HG03520 (cell line): Measurements from ENCODE around the gene CTSA.
"Not testable (repeated sequence)": the region's sequence is repeated elsewhere in the genome, so short reads cannot be mapped to it uniquely, and the experiment has no call there.

Source experiments
- ATAC-seq: cut with Tn5 transposase; IDR thresholded peaks from one replicate; pipeline ENCODE4 v1.9.1; 2021; ENCODE audit warnings: mild to moderate bottlenecking, moderate library complexity; ENCODE audit not compliant: unreplicated experiment

CTSA gene

DNA sequence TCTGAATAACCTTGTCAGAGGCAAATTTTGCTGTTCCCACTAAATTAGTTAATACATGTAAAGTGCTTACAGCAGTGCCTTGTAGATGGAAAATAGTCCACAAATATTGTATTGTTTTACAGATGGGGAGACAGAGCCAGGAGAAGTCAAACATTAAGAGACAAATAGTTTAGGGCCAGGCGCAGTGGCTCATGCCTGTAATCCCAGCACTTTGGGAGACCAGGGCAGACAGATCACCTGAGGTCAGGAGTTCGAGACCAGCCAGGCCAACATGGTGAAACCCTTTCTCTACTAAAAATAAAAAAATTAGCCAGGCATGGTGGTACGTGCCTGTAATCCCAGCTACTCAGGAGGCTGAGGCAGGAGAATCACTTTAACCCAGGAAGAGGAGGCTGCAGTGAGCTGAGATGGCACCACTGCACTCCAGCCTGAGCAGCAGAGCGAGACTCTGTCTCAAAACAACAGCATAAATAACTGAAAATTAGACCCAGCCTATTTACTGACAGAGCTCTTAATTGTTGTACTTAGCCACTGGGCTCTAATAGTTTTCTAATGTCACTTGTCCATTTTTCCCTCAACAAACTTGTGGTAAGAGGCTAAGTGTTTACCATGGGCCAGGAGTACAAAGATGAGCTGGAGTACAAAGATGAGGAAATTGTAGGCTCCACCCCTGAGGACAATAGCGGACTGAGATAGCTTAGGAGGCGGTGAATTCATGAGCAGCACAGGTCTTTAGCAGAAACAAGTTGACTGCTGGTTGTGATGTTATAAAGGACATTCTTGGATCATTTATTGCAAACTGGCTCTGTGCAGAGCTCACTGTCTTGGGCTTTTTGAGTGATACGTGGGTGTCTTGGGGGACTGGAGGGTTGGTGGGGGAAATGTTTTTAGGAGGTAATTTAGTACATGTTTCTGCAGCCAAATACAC lies 27.3 kb upstream of the CTSA start:
- no peak for ATAC-seq

DNA sequence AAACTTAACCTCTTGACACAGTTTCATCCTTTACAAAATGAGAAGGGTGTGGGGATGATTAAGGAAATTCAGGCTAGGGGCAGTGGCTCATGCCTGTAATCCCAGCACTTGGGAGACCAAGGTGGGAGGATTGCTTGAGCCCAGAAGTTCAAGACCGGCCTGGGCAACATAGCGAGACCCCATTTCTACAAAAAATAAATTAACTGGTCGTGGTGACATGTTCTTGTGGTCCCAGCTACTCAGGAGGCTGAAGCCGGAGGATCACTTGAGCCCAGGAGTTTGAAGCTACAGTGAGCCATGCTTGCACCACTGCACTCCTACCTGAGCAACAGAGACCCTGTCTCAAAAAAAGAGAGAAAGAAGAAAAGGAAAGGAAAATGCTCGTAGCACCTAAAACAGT lies 24.7 kb upstream of the CTSA start:
- no peak for ATAC-seq

DNA sequence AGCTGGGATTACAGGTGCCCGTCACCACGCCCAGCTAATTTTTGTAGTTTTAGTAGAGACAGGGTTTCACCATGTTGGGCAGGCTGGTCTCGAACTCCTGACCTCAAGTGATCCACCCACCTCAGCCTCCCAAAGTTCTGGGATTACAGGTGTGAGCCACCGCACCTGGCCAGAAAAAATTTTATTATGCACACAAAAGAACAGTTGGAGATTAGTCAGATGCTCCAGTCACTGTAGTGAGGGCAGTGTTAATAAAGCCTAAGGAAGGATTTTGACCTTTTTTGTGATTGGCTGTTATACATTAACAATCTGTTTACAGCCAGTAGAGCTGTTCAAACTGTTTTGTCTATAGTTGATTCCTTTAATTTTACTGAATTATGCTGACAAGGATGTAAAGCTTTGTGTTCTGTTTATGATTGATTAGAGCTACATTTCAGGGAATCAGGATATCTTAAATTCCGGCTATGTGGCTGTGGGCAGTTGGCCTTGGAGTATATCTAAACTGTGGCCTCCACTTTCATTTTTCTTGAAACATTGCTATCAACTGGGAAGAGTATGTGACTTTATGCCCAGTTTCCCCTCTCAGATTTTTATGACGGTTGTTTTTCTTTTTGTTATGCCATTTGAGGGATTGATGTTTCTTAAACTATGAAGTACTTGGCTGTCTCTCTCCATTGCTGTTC lies 23.9 kb upstream of the CTSA start:
- ATAC-seq, result no peak

DNA sequence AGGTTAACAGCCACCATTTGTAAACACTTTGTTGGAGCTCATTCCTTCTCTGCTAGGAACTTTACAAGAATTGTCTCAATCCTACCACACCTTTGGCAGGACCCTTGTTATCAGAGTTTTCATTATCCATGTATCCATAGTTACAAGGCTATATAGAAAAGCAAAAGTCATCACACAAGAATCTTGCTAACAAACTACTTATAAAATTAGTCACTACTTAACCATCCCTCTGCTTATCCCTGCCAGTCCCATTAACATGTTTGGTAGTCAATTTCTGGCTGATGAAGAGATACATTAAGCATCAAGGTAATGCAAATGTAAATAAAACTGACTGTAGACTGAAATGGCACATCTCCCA lies 23.3 kb upstream of the CTSA start:
- ATAC-seq, result no peak

DNA sequence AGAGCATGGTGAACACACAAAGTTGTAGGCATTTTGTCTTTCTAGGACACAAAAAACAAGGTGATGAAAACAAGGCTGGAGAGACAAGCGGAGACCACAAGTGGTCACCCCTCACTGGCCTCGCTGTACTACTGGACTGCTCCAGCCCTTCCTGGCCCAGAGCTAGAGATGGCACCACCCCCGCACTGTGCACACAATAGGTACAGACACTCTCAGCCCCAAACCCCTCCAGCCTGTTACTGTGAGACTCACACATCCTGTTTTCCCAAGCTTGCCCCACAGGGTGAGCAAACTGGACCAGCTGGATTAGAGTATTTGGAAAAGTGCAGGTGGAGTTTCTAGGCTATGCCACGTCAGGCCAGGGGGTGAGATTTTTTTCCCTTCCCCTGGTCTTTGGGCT lies 18.5 kb upstream of the CTSA start:
- no peak for ATAC-seq

DNA sequence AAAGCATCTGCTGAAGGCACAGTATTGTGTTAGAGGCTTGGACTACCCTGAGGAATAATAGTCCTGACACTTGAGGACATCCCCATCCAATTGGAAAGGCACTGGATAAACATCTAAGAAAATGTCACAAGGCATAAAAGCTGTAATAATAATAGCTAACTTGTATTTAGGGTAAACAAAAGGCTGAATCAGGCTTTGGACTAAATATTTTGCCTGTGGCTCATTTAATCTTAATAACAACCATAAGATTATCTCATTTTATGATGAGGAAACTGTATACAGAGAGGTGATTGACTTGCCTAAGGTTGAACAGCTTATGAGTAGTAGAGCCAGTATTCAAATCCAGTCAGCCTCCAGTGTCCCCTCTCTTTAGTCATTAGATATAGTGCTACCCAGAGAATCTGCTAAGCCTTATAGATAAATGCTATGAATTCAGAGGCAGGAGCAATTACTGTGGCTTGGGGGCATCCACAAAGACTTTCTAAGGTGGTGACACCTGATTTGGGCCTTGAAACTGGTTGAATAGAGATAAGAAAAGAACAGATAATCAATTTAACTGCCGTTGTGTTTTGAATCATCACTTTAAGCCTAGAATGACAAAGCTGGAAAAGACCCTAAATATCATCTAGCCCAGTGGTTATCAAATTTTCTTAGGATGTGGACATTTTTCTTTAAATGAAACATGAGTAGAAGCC lies 17.6 kb upstream of the CTSA start:
- ATAC-seq, result no peak

DNA sequence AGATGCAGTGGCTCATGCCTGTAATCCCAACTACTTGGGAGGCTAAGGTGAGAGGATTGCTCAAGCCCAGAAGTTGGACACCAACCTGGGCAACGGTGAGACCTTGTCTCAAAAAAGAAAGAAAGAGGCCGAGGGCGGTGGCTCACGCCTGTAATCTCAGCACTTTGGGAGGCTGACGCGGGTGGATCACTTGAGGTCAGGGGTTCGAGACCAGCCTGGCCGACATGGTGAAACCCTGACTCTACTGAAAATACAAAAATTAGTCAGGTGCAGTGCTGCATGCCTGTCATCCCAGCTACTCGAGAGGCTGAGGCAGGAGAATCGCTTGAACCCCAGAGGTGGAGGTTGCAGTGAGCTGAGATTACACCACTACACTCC lies 17.0 kb upstream of the CTSA start:
- ATAC-seq, result not testable (repeated sequence)

DNA sequence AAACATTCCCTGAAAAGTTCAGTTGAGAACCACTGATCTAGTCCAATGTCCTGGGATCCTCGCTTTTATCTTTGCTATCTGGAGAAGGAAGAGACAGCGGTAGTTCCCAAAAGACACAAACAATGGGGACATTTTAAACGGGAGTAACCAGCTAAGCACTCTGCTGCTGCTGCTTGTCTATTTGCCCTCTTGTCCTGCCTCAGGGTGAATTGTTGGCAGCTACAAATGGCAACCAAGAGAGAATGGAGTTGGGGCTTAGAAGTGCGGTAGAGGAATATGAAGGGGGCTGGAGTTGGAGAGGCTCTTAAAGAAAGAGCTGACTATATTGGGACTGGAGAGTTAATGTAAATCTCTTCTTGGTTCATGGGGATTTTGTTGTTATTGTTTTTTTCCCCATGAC lies 16.6 kb upstream of the CTSA start:
- ATAC-seq, result no peak

DNA sequence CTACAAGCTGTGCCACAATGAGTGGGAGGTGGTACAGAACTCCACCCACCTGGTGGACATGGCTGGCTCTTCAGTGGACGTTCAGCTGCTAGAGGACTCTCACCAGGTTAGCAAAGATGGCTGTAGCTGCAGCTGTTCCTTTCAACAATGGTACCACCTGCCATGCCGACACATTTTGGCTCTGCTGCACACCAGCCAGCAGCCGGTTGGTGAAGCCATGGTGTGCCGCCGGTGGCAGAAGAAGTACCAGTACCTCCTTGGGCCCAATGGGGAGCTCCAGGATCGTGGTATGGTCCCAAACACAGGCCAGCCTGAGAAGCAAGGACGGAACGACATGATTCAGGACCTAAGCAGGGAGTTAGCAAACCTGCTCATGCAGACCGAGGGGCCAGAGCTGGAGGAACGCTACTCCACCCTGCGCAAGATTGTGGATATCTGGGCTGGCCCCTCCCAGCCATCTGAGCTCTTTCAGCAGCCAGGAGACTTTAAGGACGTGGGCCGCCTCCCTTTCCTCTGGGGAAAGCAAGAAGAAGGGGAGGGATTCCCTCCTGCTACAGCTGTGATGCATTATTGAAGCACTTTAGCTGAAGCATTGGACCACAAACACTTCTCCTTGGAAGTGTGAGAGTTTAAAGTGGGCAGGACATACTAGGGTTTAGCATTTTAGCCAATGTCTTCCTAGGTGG lies 12.9 kb upstream of the CTSA start:
- no peak for ATAC-seq

DNA sequence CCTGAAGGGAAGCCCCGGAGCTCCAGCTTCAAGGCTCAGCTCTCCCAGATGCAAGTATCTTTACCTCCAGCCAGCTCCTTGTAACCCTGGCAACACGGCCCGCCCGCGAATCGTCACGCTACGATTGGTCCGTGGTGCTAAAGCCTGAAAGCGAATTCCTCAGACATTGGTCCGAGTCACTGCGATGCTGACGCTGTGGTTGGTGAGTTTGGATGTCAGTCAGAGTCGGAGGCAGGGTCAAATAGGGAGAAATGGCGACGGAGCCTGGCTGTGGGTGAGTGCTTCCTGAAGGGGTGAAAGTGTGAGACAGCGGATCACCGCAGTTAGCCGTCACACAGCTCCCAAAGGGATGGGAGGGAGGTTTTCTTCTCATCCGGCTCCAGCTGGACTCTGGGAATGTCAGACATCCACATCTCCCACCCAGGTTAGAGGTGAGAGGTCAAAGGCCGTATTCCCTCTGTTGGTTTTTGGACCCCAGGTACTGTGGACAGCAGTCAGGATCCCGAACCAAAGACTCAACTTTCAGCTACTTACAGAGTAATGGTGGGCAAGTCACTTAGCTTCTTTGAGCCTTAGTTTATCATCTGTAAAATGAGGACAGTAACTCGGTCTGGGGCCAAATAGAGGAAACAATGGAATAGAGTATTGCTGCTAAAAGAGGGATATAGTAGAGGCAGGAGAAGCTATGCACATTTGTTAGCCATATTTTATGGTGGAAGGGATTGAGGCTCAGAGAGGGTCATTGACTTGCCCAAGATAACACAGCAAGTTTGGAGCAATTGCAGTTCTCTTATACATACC lies 9.9 kb upstream of the CTSA start, which contains the start of gene ZSWIM1:
ZSWIM1 (plus strand) TSS at position 240 of the 801 bp plus-strand sequence. CDS start 1,366 bp downstream, outside the sequence.
- peak; percentile 97 for ATAC-seq

DNA sequence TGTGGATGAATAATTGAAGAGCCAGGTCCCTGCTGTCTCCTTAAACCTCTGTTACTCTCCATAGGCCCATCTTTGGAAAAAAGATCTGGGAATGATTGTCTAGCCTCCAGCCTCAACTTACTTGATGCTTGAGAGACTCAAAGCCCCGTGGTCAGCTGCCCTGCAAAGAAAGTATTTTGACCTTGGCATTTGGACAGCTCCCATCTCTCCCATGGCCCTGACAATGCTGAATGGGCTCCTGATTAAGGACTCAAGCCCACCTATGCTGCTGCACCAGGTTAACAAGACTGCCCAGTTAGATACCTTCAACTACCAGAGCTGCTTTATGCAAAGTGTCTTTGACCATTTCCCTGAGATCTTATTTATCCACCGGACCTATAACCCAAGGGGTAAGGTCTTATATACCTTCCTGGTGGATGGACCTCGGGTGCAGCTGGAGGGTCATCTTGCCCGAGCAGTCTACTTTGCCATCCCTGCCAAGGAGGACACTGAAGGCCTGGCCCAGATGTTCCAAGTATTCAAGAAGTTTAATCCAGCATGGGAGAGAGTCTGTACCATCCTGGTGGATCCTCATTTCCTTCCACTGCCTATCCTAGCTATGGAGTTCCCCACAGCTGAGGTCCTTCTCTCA lies 8.6 kb upstream of the CTSA start:
- no peak for ATAC-seq

DNA sequence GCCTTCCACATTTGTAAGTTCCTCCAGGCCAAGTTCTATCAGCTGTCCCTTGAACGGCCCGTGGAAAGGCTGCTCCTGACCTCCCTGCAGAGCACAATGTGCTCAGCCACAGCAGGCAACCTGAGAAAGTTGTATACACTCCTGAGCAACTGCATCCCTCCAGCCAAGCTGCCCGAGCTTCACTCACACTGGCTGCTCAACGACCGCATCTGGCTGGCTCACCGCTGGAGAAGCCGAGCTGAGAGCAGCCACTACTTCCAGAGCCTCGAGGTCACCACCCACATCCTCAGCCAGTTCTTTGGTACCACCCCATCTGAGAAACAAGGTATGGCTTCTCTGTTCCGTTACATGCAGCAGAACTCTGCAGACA lies 8.1 kb upstream of the CTSA start:
- ATAC-seq, result no peak

DNA sequence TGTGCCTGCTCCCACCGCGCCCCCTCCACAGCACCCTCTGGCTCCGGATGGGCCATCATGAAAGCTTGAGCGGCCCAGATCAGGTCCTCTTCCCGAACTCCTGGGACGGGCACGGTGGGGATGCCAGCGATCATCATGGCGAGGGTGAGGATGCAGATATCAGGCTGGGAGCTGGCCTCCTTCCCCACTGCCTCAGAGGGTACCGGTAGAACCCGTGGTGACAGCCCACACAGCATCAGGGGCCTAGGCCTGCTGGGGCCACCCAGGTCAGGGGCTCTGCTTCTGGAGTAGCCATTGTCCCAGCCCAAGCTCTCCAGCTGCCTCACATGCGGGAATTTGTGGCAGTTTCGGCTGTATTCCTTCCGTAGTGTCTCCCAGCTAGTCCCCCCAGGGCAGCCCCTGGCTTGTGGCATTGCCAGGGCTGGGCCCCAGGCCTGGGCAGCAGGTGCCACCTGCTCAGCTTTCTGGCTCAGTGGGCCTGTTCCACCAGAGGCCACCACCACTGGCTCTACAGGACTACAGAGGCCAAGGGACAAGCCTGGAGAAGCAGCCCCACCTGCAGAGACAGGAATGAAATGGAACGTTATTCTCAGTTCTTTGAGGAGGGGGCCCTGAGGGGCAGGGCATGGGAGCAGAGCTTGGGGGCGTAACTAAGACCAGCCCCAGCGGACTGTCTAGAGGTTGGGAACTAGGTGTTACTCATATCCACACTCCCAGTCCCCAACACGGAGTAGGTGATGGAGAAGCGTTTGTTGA lies 4.4 kb upstream of the CTSA start:
- ATAC-seq, result no peak

DNA sequence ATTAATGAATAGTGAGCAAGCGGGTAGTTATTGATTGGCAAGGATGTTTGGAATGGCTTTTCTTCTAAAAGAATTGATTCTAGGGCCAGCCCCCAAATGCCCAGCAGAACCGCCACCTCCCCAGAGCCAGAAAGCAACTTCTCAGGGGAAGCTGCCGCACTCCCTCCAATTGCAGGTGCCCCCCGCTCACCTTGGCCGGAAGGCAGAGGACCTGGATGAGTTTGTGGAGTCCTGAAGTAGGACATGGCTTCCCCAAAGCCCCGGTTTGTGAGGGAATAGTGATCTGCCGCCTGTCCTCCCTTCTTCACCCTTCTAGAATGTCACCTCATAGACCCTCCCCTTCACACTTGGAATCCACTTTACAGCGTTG lies 3.8 kb upstream of the CTSA start, which contains the start of gene SPATA25:
SPATA25 (minus strand) TSS at position 277 of the 370 bp plus-strand sequence; CDS start at position 245, 32 bp downstream.
- no peak for ATAC-seq

DNA sequence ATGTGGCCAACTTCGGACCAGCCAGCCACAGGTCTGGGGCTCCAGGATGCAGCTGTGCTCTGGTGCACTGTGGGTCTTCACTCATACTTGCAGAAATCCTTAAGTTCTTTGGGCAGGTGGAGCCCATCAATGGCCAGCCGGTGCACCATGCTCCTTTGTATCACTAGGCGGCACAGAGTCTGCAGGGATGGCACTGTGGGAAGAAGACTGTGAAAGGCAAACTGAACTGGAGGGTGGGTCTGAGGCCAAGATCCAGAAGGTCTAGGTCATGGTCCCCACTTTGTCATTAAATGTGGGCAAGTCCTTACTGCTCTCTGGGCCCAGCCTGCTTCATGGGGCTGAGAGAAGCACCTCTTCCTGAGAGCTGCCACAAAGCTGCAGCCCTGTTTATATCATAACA lies 2.5 kb upstream of the CTSA start:
- no peak for ATAC-seq

DNA sequence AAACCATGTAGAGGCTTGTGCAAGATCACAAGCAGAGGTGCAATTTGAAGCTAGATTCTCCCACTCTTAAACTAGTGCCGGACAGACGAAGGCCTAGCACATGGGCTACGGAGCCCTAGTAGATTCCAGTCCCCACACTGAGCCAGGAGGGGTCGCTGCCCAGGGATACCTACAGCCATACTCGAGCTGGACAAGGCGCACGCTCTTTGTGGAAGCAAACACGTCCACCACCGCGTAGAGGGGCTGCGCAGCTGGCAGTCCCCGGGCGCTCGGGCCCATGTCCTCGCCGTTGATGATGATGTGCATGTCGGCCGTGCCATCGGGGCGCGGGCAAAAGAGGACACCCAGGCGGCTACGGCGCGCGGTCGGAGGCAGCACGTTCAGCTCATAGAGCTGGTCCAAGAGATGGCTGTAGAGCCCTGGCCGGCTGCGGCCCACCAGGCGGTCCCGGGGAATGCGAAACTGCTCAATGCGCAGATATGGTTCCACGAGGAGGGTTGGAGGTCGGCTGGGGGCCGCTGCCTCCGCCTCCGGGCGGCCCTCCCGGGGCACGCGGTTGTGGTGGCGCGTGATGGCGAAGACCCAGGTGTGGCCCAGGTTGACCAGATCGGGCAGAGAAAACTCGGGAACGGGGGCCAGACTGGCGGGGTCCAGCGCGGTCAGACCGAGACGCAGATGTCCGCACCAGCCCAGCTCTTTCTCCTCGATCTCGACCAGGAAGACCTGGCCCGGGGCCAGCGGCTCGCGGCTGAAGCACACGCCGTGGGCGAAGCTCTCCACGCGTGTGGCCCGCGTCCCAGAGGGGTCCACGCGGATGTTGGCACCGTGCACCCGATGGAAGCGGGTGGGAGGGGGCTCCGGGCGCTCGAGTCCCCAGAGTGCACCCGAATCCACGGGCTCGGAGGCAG lies 804 bp upstream of the CTSA start:
- ATAC-seq, result peak; percentile 24

DNA sequence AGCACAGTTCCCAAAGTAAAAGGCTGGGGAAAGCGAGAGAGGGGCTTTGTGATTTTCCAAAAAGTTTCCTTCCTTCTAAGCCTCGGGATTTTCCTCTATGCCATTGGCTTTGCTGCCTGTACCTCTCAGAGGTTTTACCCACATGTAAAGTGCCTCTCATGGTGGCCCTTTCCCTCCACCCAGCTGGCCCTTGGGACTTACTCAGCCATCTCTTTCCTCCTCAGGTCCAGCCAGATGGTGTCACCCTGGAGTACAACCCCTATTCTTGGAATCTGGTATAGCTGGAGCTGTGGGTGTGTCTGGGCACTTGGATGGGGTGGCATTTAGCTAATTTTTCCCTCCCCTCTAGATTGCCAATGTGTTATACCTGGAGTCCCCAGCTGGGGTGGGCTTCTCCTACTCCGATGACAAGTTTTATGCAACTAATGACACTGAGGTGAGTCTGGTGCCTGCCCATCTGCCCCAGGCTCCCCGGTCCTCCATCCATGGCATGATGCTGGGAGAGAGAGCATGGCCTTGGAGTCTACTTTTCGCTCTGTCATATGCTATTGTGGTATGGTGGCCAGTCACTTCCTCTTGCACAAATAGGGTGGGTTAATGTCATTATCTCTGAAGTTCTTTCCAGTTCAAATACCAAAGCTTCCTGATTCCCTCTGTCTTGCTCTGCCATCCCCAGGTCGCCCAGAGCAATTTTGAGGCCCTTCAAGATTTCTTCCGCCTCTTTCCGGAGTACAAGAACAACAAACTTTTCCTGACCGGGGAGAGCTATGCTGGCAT lies 1.1 kb downstream of the CTSA start:
- no peak for ATAC-seq
